ENCODE measurements around the gene RREB1. TPM values are rescaled to one million over a fixed set of nuclear protein-coding genes. Genes with fewer than 3 reads are reported as not detected.
A peak's percentile ranks its signal among the peaks of the same experiment; 100 is the strongest.

The RREB1 gene
- total RNA-seq, 2 experiments from 2014 or later: 14.7 to 18.1 TPM

GRCh38 chr6:7111095-7111690, 3.4 kb downstream of the RREB1 start:
- H3K27me3 Mint-ChIP-seq: no peaks in the 10 kb centered on the region
- H3K4me3 Mint-ChIP-seq: peak overlapping the region; percentile 94
- H3K27ac Mint-ChIP-seq: no peak overlapping the region
- ChIA-PET POLR2A (no interaction called here), CTCF (interaction anchor here (1.0 to 1.5 kb wide), 5 partner anchors 14 to 133 kb away, joined by 3 to 7 read pairs (median 5); no protein-coding TSS in a partner anchor)
- DNase-seq (no peak), ATAC-seq (no peak)
- intact Hi-C loops (cut with DNase I, micrococcal nuclease): loop anchor here (2.0 to 10.0 kb wide), 2 partner anchors 26 to 954 kb away; partner anchors contain the start of gene BLOC1S5 (in 1 of the 2)
- H3K9me3 Mint-ChIP-seq (ENCODE audit: low read depth): no peaks in the 10 kb centered on the region
- peaks cover 71% of the 10 kb centered on the region for H3K4me1 Mint-ChIP-seq
- H3K36me3 Mint-ChIP-seq (ENCODE audit: low read depth): peaks cover 4% of the 10 kb centered on the region

- Mint-ChIP-seq H3K4me3 (peak overlapping the region; percentile 72), H3K4me1 (peaks cover 75% of the 10 kb centered on the region), H3K27ac (peak overlapping the region; percentile 77), H3K36me3 (ENCODE audit: low read depth) (peaks cover 4% of the 10 kb centered on the region), H3K9me3 (ENCODE audit: low read depth) (no peaks in the 10 kb centered on the region), H3K27me3 (no peaks in the 10 kb centered on the region)
- ChIA-PET POLR2A (interaction anchor here (0.6 to 2.0 kb wide), 3 partner anchors 16 to 84 kb away, joined by 5 to 8 read pairs (median 8); no protein-coding TSS in a partner anchor), CTCF (interaction anchor here (1.2 kb wide), 2 partner anchors 26 to 105 kb away, joined by 3 to 5 read pairs; no protein-coding TSS in a partner anchor)
- no peak for ATAC-seq
- intact Hi-C loops (cut with DNase I, micrococcal nuclease): loop anchor here in 1 of 2 experiments (10.0 kb wide), 1 partner anchor 953 kb away; the partner anchor contains the start of gene BLOC1S5
- DNase-seq: no peak
These were observed 4.4 kb downstream of the RREB1 start for GRCh38 chr6:7112171-7112570.

GRCh38 chr6:7112741-7113313, 5.1 kb downstream of the RREB1 start:
- peak overlapping the region; percentile 77 for H3K27ac Mint-ChIP-seq
- no peaks in the 10 kb centered on the region for H3K27me3 Mint-ChIP-seq
- peaks cover 4% of the 10 kb centered on the region for H3K36me3 Mint-ChIP-seq (ENCODE audit: low read depth)
- POLR2A ChIA-PET: interaction anchor here (0.6 to 2.0 kb wide), 4 partner anchors 15 to 83 kb away, joined by 4 to 8 read pairs (median 6); no protein-coding TSS in a partner anchor
- intact Hi-C loops (cut with DNase I, micrococcal nuclease): loop anchor here in 1 of 2 experiments (10.0 kb wide), 1 partner anchor 952 kb away; the partner anchor contains the start of gene BLOC1S5
- peak; percentile 65 for DNase-seq
- H3K9me3 Mint-ChIP-seq (ENCODE audit: low read depth): no peaks in the 10 kb centered on the region
- CTCF ChIA-PET: interaction anchor here (1.0 to 1.2 kb wide), 3 partner anchors 23 to 105 kb away, joined by 3 to 5 read pairs (median 3); no protein-coding TSS in a partner anchor
- H3K4me3 Mint-ChIP-seq: peak overlapping the region; percentile 72
- peaks cover 75% of the 10 kb centered on the region for H3K4me1 Mint-ChIP-seq
- peak; percentile 56 for ATAC-seq

- intact Hi-C loops (cut with DNase I, micrococcal nuclease): loop anchor here in 1 of 2 experiments (10.0 kb wide), 1 partner anchor 950 kb away; the partner anchor contains the start of gene BLOC1S5
- POLR2A ChIA-PET: no interaction called here
These were observed 7.1 kb downstream of the RREB1 start for GRCh38 chr6:7114744-7115458.

GRCh38 chr6:7115543-7116231, 7.9 kb downstream of the RREB1 start:
- ChIA-PET CTCF (interaction anchor here (0.5 to 2.2 kb wide), 5 partner anchors 14 to 67 kb away, joined by 3 to 12 read pairs (median 3); no protein-coding TSS in a partner anchor), POLR2A (interaction anchor here (1.4 kb wide), 1 partner anchor 22 kb away, joined by 6 read pairs; no protein-coding TSS in a partner anchor)
- H3K9me3 Mint-ChIP-seq (ENCODE audit: low read depth): no peaks in the 10 kb centered on the region
- intact Hi-C loops (cut with DNase I, micrococcal nuclease): loop anchor here in 1 of 2 experiments (10.0 kb wide), 1 partner anchor 949 kb away; the partner anchor contains the start of gene BLOC1S5
- no peaks in the 10 kb centered on the region for H3K27me3 Mint-ChIP-seq
- peak overlapping the region; percentile 26 for H3K27ac Mint-ChIP-seq
- DNase-seq: no peak
- ATAC-seq: no peak
- peaks cover 79% of the 10 kb centered on the region for H3K4me1 Mint-ChIP-seq
- no peaks in the 10 kb centered on the region for H3K36me3 Mint-ChIP-seq (ENCODE audit: low read depth)
- no peak overlapping the region for H3K4me3 Mint-ChIP-seq

More at GRCh38 chr6:7114744-7115458, 7.1 kb downstream of the RREB1 start:
- Mint-ChIP-seq H3K4me3 (no peak overlapping the region), H3K36me3 (ENCODE audit: low read depth) (no peaks in the 10 kb centered on the region), H3K9me3 (ENCODE audit: low read depth) (no peaks in the 10 kb centered on the region), H3K27me3 (no peaks in the 10 kb centered on the region), H3K27ac (no peak overlapping the region), H3K4me1 (peaks cover 83% of the 10 kb centered on the region)
- CTCF ChIA-PET: interaction anchor here (0.6 to 2.2 kb wide), 3 partner anchors 20 to 130 kb away, joined by 3 to 5 read pairs (median 3); no protein-coding TSS in a partner anchor
- no peak for DNase-seq
- ATAC-seq: no peak

GRCh38 chr6:7119272-7119801, 11.6 kb downstream of the RREB1 start:
- no peaks in the 10 kb centered on the region for H3K27me3 Mint-ChIP-seq
- no peak for ATAC-seq
- H3K4me1 Mint-ChIP-seq: peaks cover 50% of the 10 kb centered on the region
- ChIA-PET POLR2A (no interaction called here), CTCF (interaction anchor here (1.2 kb wide), 2 partner anchors 10 to 19 kb away, joined by 3 to 5 read pairs; no protein-coding TSS in a partner anchor)
- H3K4me3 Mint-ChIP-seq: no peak overlapping the region
- H3K9me3 Mint-ChIP-seq (ENCODE audit: low read depth): no peaks in the 10 kb centered on the region
- peaks cover 16% of the 10 kb centered on the region for H3K36me3 Mint-ChIP-seq (ENCODE audit: low read depth)
- intact Hi-C loops (cut with DNase I, micrococcal nuclease): loop anchor here in 1 of 2 experiments (10.0 kb wide), 1 partner anchor 945 kb away; the partner anchor contains the start of gene BLOC1S5
- no peak for DNase-seq
- no peak overlapping the region for H3K27ac Mint-ChIP-seq

- Mint-ChIP-seq H3K9me3 (ENCODE audit: low read depth) (no peaks in the 10 kb centered on the region), H3K27ac (no peak overlapping the region), H3K27me3 (no peaks in the 10 kb centered on the region), H3K4me3 (no peak overlapping the region), H3K36me3 (ENCODE audit: low read depth) (peaks cover 23% of the 10 kb centered on the region), H3K4me1 (peaks cover 47% of the 10 kb centered on the region)
- ChIA-PET POLR2A (interaction anchor here (0.7 to 1.0 kb wide), 3 partner anchors 34 to 67 kb away, joined by 3 to 4 read pairs (median 4); no protein-coding TSS in a partner anchor), CTCF (interaction anchor here (0.7 to 1.5 kb wide), 2 partner anchors 30 to 399 kb away, joined by 3 read pairs; no protein-coding TSS in a partner anchor)
- intact Hi-C loops (cut with DNase I, micrococcal nuclease): no loop called here
- ATAC-seq (no peak), DNase-seq (no peak)
These were observed 14.0 kb downstream of the RREB1 start for GRCh38 chr6:7121700-7122241.

- CTCF ChIA-PET: interaction anchor here (0.5 to 1.5 kb wide), 2 partner anchors 29 to 37 kb away, joined by 3 read pairs; no protein-coding TSS in a partner anchor
- ATAC-seq (no peak), DNase-seq (no peak)
- Mint-ChIP-seq H3K4me3 (no peak overlapping the region), H3K27ac (no peak overlapping the region), H3K9me3 (ENCODE audit: low read depth) (no peaks in the 10 kb centered on the region), H3K4me1 (peaks cover 52% of the 10 kb centered on the region), H3K36me3 (ENCODE audit: low read depth) (peaks cover 23% of the 10 kb centered on the region), H3K27me3 (no peaks in the 10 kb centered on the region)
- POLR2A ChIA-PET: no interaction called here
- intact Hi-C loops (cut with DNase I, micrococcal nuclease): no loop called here
These were observed 14.9 kb downstream of the RREB1 start for GRCh38 chr6:7122684-7123083.

- no peak overlapping the region for H3K4me3 Mint-ChIP-seq
- POLR2A ChIA-PET: no interaction called here
- H3K36me3 Mint-ChIP-seq (ENCODE audit: low read depth): peaks cover 31% of the 10 kb centered on the region
- ATAC-seq (no peak), DNase-seq (no peak)
- H3K9me3 Mint-ChIP-seq (ENCODE audit: low read depth): no peaks in the 10 kb centered on the region
- CTCF ChIA-PET: interaction anchor here (0.7 to 1.8 kb wide), 3 partner anchors 13 to 1020 kb away, joined by 3 to 7 read pairs (median 5); no protein-coding TSS in a partner anchor
- intact Hi-C loops (cut with DNase I, micrococcal nuclease): no loop called here
- no peaks in the 10 kb centered on the region for H3K27me3 Mint-ChIP-seq
- H3K27ac Mint-ChIP-seq: no peak overlapping the region
- peaks cover 59% of the 10 kb centered on the region for H3K4me1 Mint-ChIP-seq
These were observed 16.4 kb downstream of the RREB1 start for GRCh38 chr6:7124114-7124513.

GRCh38 chr6:7124636-7125035, 16.9 kb downstream of the RREB1 start:
- CTCF ChIA-PET: interaction anchor here (1.8 kb wide), 2 partner anchors 14 to 31 kb away, joined by 5 to 7 read pairs; no protein-coding TSS in a partner anchor

More at GRCh38 chr6:7124636-7125035, 16.9 kb downstream of the RREB1 start:
- DNase-seq: no peak
- Mint-ChIP-seq H3K27ac (peak overlapping the region; percentile 28), H3K4me3 (no peak overlapping the region), H3K4me1 (peaks cover 59% of the 10 kb centered on the region), H3K27me3 (no peaks in the 10 kb centered on the region), H3K36me3 (ENCODE audit: low read depth) (peaks cover 31% of the 10 kb centered on the region), H3K9me3 (ENCODE audit: low read depth) (no peaks in the 10 kb centered on the region)
- POLR2A ChIA-PET: no interaction called here
- peak; percentile 57 for ATAC-seq
- intact Hi-C loops (cut with DNase I, micrococcal nuclease): no loop called here
